Natural killer cell treated with Interleukin-12 subunit alpha and Interleukin-12 subunit beta and Interleukin-15 and Interleukin-18, amount 100 ng/mL, for 72 hours (primary cell): ENCODE measurements around the gene C2CD4C. TPM values are rescaled to one million over a fixed set of nuclear protein-coding genes. Genes with fewer than 3 reads are reported as not detected.

Experiments
- ATAC-seq, 2 donors: fragments of 150-1000 bp; cut with Tn5 transposase in 1 of 2; sonication (Bioruptor Pico), chemical (Tn5 transposase) in 1 of 2; 2 replicates each; pipeline ENCODE4 v1.10.0; 2021
- DNase-seq: peaks from one replicate; pipeline ENCODE4 v3.0.0; 2022; ENCODE audit warnings: low spot score
- H3K27ac Mint-ChIP-seq, 2 donors: 1 replicate in 1 of 2; 2 replicates in 1 of 2; pipeline ENCODE4 v1.8.0; 2022; ENCODE audit warnings: mixed read lengths in 2 of 2, mild to moderate bottlenecking in 1 of 2, moderate library complexity in 1 of 2
- H3K27me3 Mint-ChIP-seq, 2 donors: 1 replicate in 1 of 2; 2 replicates in 1 of 2; pipeline ENCODE4 v1.8.0; 2022; ENCODE audit warnings: mixed read lengths in 2 of 2
- H3K36me3 Mint-ChIP-seq: one replicate; pipeline ENCODE4 v1.8.0; 2022; ENCODE audit warnings: mixed read lengths
- H3K4me1 Mint-ChIP-seq, 2 donors: 1 replicate in 1 of 2; 2 replicates in 1 of 2; pipeline ENCODE4 v1.8.0; 2022; ENCODE audit warnings: low read depth in 2 of 2, mixed read lengths in 2 of 2, mild to moderate bottlenecking in 1 of 2
- H3K4me3 Mint-ChIP-seq: one replicate; pipeline ENCODE4 v1.8.0; 2022; ENCODE audit warnings: mixed read lengths
- H3K9me3 Mint-ChIP-seq: 2 replicates; pipeline ENCODE4 v1.8.0; 2022; ENCODE audit warnings: mixed read lengths
- total RNA-seq, 2 donors: library from RNA; stranded (reverse); gene quantifications; one replicate each; pipeline ENCODE4 v1.2.3, GENCODE V29; 2022

C2CD4C gene
- total RNA-seq, 2 donors from 2014 or later, result not detected

GRCh38 chr19:444677-445210 lies 35.8 kb upstream of the C2CD4C start:
- H3K4me1 Mint-ChIP-seq, result no peaks in the 10 kb centered on the region
- H3K4me3 Mint-ChIP-seq, result no peak overlapping the region
- H3K27ac Mint-ChIP-seq, result no peak overlapping the region
- no peaks in the 10 kb centered on the region for H3K36me3 Mint-ChIP-seq
- H3K27me3 Mint-ChIP-seq, result peaks cover 0 to 9% of the 10 kb centered on the region in 2 donors
- ATAC-seq, result no peak
- peaks cover 4% of the 10 kb centered on the region for H3K9me3 Mint-ChIP-seq
- no peak for DNase-seq

- DNase-seq, result no peak
- H3K27ac Mint-ChIP-seq, result no peak overlapping the region
- peaks cover 0 to 9% of the 10 kb centered on the region in 2 donors for H3K27me3 Mint-ChIP-seq
- no peaks in the 10 kb centered on the region for H3K36me3 Mint-ChIP-seq
- peaks cover 4% of the 10 kb centered on the region for H3K9me3 Mint-ChIP-seq
- H3K4me1 Mint-ChIP-seq, result no peaks in the 10 kb centered on the region
- no peak for ATAC-seq
- H3K4me3 Mint-ChIP-seq, result no peak overlapping the region
These were observed 34.1 kb upstream of the C2CD4C start for GRCh38 chr19:443005-443404.

- peaks cover 4% of the 10 kb centered on the region for H3K9me3 Mint-ChIP-seq
- H3K27ac Mint-ChIP-seq, result no peak overlapping the region
- no peaks in the 10 kb centered on the region for H3K4me1 Mint-ChIP-seq
- peaks cover 0 to 12% of the 10 kb centered on the region in 2 donors for H3K27me3 Mint-ChIP-seq
- ATAC-seq (no peak), DNase-seq (no peak)
- no peaks in the 10 kb centered on the region for H3K36me3 Mint-ChIP-seq
- H3K4me3 Mint-ChIP-seq, result no peak overlapping the region
These were observed 33.1 kb upstream of the C2CD4C start for GRCh38 chr19:442085-442484.

- peaks cover 4% of the 10 kb centered on the region for H3K9me3 Mint-ChIP-seq
- H3K27ac Mint-ChIP-seq, result no peak overlapping the region
- ATAC-seq (no peak), DNase-seq (no peak)
- H3K4me1 Mint-ChIP-seq, result no peaks in the 10 kb centered on the region
- H3K36me3 Mint-ChIP-seq, result no peaks in the 10 kb centered on the region
- no peak overlapping the region for H3K4me3 Mint-ChIP-seq
- peaks cover 0 to 14% of the 10 kb centered on the region in 2 donors for H3K27me3 Mint-ChIP-seq
These were observed 32.4 kb upstream of the C2CD4C start for GRCh38 chr19:441213-441836.

GRCh38 chr19:440391-441212 lies 31.7 kb upstream of the C2CD4C start:
- Mint-ChIP-seq H3K4me3 (no peak overlapping the region), H3K27ac (no peak overlapping the region), H3K27me3 (peaks cover 0 to 14% of the 10 kb centered on the region in 2 donors), H3K4me1 (no peaks in the 10 kb centered on the region), H3K9me3 (peaks cover 4% of the 10 kb centered on the region), H3K36me3 (no peaks in the 10 kb centered on the region)
- no peak for ATAC-seq
- DNase-seq, result no peak

- Mint-ChIP-seq H3K4me3 (no peak overlapping the region), H3K27ac (no peak overlapping the region), H3K4me1 (no peaks in the 10 kb centered on the region), H3K36me3 (no peaks in the 10 kb centered on the region), H3K9me3 (peaks cover 4% of the 10 kb centered on the region), H3K27me3 (peaks cover 0 to 14% of the 10 kb centered on the region in 2 donors)
- no peak for ATAC-seq
- DNase-seq, result no peak
These were observed 30.4 kb upstream of the C2CD4C start for GRCh38 chr19:439167-439900.

- DNase-seq (no peak), ATAC-seq (no peak)
- Mint-ChIP-seq H3K27ac (no peak overlapping the region), H3K9me3 (peaks cover 4% of the 10 kb centered on the region), H3K4me1 (no peaks in the 10 kb centered on the region), H3K4me3 (no peak overlapping the region), H3K27me3 (peaks cover 0 to 14% of the 10 kb centered on the region in 2 donors), H3K36me3 (no peaks in the 10 kb centered on the region)
These were observed 29.5 kb upstream of the C2CD4C start for GRCh38 chr19:438416-438958.

- Mint-ChIP-seq H3K36me3 (no peaks in the 10 kb centered on the region), H3K4me3 (no peak overlapping the region), H3K9me3 (peaks cover 2% of the 10 kb centered on the region), H3K27me3 (peaks cover 0 to 11% of the 10 kb centered on the region in 2 donors), H3K4me1 (no peaks in the 10 kb centered on the region), H3K27ac (no peak overlapping the region)
- no peak for ATAC-seq
- DNase-seq, result no peak
These were observed 28.1 kb upstream of the C2CD4C start for GRCh38 chr19:437041-437440.

GRCh38 chr19:436413-436950 lies 27.5 kb upstream of the C2CD4C start:
- Mint-ChIP-seq H3K9me3 (no peaks in the 10 kb centered on the region), H3K4me3 (no peak overlapping the region), H3K27ac (no peak overlapping the region), H3K4me1 (no peaks in the 10 kb centered on the region), H3K27me3 (peaks cover 0 to 9% of the 10 kb centered on the region in 2 donors), H3K36me3 (no peaks in the 10 kb centered on the region)
- ATAC-seq (no peak), DNase-seq (no peak)

GRCh38 chr19:435707-436412 lies 26.9 kb upstream of the C2CD4C start:
- H3K4me1 Mint-ChIP-seq, result no peaks in the 10 kb centered on the region
- peaks cover 4% of the 10 kb centered on the region for H3K36me3 Mint-ChIP-seq
- peaks cover 0 to 5% of the 10 kb centered on the region in 2 donors for H3K27me3 Mint-ChIP-seq
- DNase-seq (no peak), ATAC-seq (no peak)
- H3K4me3 Mint-ChIP-seq, result no peak overlapping the region
- H3K27ac Mint-ChIP-seq, result no peak overlapping the region
- H3K9me3 Mint-ChIP-seq, result peaks cover 3% of the 10 kb centered on the region

- Mint-ChIP-seq H3K27ac (no peak overlapping the region), H3K36me3 (peaks cover 4% of the 10 kb centered on the region)
- no peak for ATAC-seq
These were observed 26.2 kb upstream of the C2CD4C start for GRCh38 chr19:435056-435706.

GRCh38 chr19:434152-434960 lies 25.4 kb upstream of the C2CD4C start:
- Mint-ChIP-seq H3K4me1 (no peaks in the 10 kb centered on the region), H3K27ac (no peak overlapping the region), H3K27me3 (peaks cover 0 to 4% of the 10 kb centered on the region in 2 donors), H3K9me3 (peaks cover 3% of the 10 kb centered on the region), H3K4me3 (no peak overlapping the region), H3K36me3 (peaks cover 4% of the 10 kb centered on the region)
- ATAC-seq (no peak), DNase-seq (no peak)

More at GRCh38 chr19:435056-435706, 26.2 kb upstream of the C2CD4C start:
- H3K27me3 Mint-ChIP-seq, result peaks cover 0 to 4% of the 10 kb centered on the region in 2 donors
- no peak for DNase-seq
- H3K4me1 Mint-ChIP-seq, result no peaks in the 10 kb centered on the region
- H3K9me3 Mint-ChIP-seq, result peaks cover 3% of the 10 kb centered on the region
- H3K4me3 Mint-ChIP-seq, result no peak overlapping the region
